ENCODE results near the gene RNF166. TPM values are rescaled to one million over a fixed set of nuclear protein-coding genes. Genes with fewer than 3 reads are reported as not detected.

The RNF166 gene, protein sequence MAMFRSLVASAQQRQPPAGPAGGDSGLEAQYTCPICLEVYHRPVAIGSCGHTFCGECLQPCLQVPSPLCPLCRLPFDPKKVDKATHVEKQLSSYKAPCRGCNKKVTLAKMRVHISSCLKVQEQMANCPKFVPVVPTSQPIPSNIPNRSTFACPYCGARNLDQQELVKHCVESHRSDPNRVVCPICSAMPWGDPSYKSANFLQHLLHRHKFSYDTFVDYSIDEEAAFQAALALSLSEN
- total RNA-seq = 10 to 100 TPM; 14.7 to 21.8 (median 17.7) TPM

DNA sequence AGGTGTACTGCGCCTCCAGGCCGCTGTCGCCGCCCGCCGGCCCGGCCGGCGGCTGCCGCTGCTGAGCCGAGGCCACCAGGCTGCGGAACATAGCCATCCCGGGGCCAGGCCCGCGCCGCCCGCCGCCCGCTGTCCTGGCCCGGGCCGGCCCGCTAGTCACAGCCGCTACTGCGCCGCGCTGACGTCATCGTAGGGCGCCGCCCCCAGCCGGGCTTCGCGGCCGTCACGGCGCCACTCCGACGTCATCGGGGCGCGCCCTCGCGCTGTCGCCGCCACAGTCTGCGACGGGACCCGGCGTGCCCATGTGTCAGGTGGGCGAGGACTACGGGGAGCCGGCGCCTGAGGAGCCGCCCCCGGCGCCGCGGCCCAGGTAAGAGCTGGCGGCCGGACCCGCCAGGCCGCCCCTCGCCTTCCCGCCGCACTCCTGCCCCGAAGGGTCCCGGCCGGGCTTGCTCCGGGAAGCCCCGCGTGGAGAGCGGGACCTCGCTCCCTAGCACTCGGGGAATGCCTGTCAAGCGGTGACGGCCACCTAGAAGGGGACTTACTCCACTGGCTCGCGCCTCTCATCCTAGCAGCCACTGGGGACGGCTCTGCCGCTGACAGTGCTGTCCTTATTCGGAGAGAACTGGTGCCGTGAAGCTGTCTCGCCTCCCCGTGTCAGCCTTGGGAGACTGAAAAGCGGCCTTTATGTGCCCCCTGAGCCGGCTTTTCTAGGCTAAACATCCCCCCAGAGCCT lies at the start of gene RNF166, which contains the start of gene CTU2:
Gene RNF166, minus strand, starts transcription at position 180 of the 736 bp plus-strand sequence. Its CDS starts 83 bp downstream, at position 97.
Gene CTU2, plus strand, starts transcription at position 275 of the 736 bp plus-strand sequence. Its CDS starts 28 bp downstream, at position 303.
- DNase-seq (ENCODE audit: low spot score in 2 of 2) = peak; percentile 80 to 97
- H3K4me3 ChIP-seq (ENCODE audit: low read depth, poor library complexity, severe bottlenecking) = peak within 1 kb of the TSS; percentile 80
- TF ChIP-seq POLR2A (IDR thresholded peaks at IDR 0.05) (no peak), CTCF (IDR thresholded peaks at IDR 0.05) (no peak)
- intact Hi-C loops (cut with DNase I; ENCODE audit: low total_unique reads) = no loop called here
- WGBS, 2 donors = 0% methylated on average over 5 to 7 of the region's 86 CpGs

DNA sequence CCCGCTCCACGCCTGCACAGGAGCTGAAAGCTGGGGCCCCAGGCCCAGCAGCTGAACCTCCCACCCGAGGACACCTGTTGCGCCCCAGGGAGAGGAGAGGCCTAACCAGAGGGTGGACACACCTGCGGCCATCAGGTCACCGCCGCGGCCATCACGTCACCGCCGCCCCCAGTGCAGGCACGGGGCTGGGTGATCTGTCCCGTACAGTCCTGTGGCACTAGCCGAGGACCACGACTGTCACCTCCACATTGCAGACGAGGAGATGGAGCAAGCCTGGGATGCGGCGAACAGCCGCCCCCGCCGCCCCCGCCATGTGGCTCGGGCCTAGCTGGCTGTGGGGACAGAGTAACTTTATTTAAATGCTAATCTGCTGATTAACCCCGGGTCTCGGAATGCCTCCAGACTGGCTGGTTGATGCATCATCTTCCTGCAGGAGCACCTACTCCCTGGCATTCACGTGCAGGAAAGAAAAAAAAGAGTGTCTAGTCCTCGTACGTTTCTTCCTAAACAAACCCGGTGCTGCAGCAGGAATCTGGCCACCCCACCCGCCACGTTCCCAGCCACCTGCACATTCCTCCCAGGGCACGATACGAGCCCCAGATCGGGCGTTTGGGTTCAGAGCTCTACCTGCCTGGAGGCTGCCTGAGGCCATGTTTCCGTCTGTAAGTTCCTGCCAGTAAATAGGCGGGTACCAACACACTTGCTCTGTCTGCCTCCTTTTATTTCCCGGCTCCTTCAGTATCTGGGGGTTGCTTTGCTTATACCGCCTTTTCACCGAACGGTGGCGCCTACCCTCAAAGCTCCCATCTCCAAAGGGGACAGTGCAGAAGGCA lies 48.9 kb upstream of the RNF166 start:
- no peak overlapping the region for H3K4me3 ChIP-seq (ENCODE audit: low read depth, poor library complexity, severe bottlenecking)
- WGBS, 2 donors = 53 to 65% methylated on average over 21 to 42 of the region's 42 CpGs
- no peak for TF ChIP-seq POLR2A (IDR thresholded peaks at IDR 0.05)
- no peak for TF ChIP-seq CTCF (IDR thresholded peaks at IDR 0.05)
- no peak for DNase-seq (ENCODE audit: low spot score in 2 of 2)
- intact Hi-C loops (cut with DNase I; ENCODE audit: low total_unique reads) = no loop called here

- intact Hi-C loops (cut with DNase I; ENCODE audit: low total_unique reads) = no loop called here
- no peak for DNase-seq (ENCODE audit: low spot score in 2 of 2)
- TF ChIP-seq POLR2A (IDR thresholded peaks at IDR 0.05) (no peak), CTCF (IDR thresholded peaks at IDR 0.05) (no peak)
- no peak overlapping the region for H3K4me3 ChIP-seq (ENCODE audit: low read depth, poor library complexity, severe bottlenecking)
- WGBS, 2 donors = 87 to 91% methylated on average over 25 to 27 of the region's 28 CpGs
Observed at GRCh38 chr16:88754109-88754911, 48.1 kb upstream of the RNF166 start.

- TF ChIP-seq CTCF (IDR thresholded peaks at IDR 0.05) = no peak
- no peak for TF ChIP-seq POLR2A (IDR thresholded peaks at IDR 0.05)
- WGBS, 2 donors = 70 to 80% methylated on average over 8 to 11 of the region's 11 CpGs
Observed at GRCh38 chr16:88753602-88754001, 47.4 kb upstream of the RNF166 start.

DNA sequence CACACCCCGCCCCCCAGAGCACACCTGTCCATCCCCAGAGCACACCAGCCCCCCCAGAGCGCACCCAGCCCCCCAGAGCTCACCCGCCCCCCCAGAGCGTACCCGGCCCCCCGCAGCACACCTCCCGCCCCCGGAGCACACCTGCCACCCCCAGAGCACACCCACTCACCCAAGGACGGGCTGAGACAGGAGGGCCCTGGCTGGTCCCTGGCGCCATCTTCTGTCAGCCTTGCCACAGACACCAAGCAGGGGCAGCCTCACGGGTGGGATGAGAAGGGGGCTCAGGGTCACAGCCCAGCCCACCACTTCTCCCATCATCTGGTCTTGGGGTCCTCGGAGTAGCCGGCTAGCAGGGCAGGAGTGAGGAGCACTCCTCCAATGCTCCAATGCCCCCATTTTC lies 47.0 kb upstream of the RNF166 start:
- H3K4me3 ChIP-seq (ENCODE audit: low read depth, poor library complexity, severe bottlenecking) = no peak overlapping the region
- DNase-seq (ENCODE audit: low spot score in 2 of 2) = no peak
- no peak for TF ChIP-seq CTCF (IDR thresholded peaks at IDR 0.05)
- TF ChIP-seq POLR2A (IDR thresholded peaks at IDR 0.05) = no peak
- intact Hi-C loops (cut with DNase I; ENCODE audit: low total_unique reads) = no loop called here
- WGBS, 2 donors = 79 to 83% methylated on average over 3 to 5 of the region's 13 CpGs

More at GRCh38 chr16:88753602-88754001, 47.4 kb upstream of the RNF166 start:
- no peak for DNase-seq (ENCODE audit: low spot score in 2 of 2)
- H3K4me3 ChIP-seq (ENCODE audit: low read depth, poor library complexity, severe bottlenecking) = no peak overlapping the region
- intact Hi-C loops (cut with DNase I; ENCODE audit: low total_unique reads) = no loop called here

All from lower leg skin (tissue), 4 donors.